GM21515 (cell line): ENCODE data around the gene ABCC6.
"Not testable (repeated sequence)": the region's sequence is repeated elsewhere in the genome, so short reads cannot be mapped to it uniquely, and the experiment has no call there.

ENCODE experiments used
- ATAC-seq: cut with Tn5 transposase; IDR thresholded peaks from one replicate; pipeline ENCODE4 v1.9.1; 2021; ENCODE audit not compliant: unreplicated experiment

The ABCC6 gene

DNA sequence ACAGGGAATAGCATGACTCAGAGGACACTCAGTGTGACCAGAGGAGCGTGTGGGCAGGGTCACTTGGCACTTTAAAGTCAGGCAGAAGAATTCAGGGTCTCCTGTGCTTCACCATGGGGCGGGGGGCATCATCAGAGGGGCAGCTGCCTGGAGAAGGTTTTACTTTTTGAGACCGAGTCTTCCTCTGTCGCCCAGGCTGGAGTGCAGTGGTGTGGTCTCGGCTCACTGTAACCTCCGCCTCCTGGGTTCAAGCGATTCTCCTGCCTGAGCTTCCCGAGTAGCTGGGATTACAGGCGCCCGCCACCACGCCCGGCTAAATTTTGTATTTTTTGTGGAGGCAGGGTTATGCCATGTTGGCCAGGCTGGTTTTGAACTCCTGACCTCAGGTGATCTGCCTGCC lies 32.3 kb downstream of the ABCC6 start:
- ATAC-seq = not testable (repeated sequence)

DNA sequence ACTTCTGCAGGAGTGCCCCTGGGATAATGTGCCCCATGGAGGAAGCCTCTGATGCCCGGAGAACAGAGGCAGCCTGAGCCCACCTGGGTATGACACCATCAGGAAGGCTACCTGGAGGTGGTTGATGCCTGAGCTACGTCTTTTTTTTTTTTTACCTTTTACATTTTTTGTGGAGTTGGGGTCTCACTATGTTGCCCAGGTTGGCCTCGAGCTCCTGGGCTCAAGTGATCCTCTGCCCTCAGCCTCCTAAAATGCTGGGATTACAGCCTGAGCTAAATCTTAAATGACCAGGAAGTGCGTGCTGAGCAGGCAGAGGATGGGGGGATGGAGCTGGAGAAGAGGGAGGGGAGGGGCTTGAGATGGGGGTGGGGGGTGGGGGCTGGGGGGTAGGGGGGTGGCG lies 32.7 kb downstream of the ABCC6 start:
- no peak for ATAC-seq

DNA sequence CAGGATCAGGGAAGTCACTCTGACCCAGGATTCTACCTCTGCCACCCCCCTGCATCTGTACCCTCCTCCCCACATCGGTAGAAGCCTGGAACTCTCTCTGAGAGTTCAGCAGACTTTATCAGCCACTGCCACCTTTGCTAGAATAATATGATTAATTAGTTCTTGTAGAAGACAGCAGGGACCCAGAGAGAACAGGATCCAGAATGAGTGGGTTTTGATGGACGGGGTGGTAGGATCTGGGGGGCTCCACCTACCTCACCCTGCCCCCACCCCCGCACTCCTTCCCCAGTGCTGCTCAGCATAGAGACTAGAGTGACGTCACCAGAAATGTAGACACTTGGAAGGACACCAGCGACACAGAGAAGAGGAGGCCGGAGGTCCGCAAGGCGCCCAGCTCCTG lies 33.5 kb downstream of the ABCC6 start:
- no peak for ATAC-seq

DNA sequence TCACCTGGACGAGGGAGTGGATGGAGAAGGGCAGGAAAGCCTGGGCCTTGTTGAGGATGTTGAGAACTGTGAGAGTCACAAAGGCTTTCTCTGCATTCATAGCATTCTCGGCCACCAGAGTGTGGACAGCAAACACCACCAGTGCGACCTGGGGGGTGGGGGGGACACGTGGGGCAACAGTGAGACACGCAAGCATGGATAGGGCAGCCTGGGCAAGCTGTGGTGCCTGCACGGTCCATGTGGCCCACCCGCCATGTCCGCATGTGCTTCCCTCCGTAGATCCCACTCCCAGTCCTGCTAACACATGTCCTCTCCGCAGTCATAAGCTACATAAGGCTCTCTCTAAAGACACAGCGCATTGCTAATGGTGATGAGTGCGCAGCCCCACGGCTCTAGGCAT lies 34.5 kb downstream of the ABCC6 start:
- ATAC-seq = no peak

DNA sequence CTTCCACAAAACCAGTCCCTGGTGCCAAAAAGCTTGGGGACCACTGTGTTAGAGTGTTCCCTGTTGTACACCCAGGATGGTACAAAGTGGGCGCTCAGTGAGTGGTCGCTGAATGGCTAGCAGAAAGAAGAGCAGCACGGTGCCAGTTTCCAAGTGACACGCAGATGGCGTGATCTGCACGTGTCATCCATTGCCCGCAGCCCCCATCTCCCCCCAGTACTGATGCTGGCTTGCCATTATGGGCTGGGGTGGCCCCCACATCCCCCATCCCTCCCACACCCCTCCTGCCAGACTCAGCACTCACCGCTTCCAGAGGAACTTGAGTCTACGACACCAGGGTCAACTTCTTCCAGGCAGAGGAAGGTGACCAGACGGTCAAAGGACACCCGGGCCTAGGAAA lies 36.5 kb downstream of the ABCC6 start:
- ATAC-seq = no peak

DNA sequence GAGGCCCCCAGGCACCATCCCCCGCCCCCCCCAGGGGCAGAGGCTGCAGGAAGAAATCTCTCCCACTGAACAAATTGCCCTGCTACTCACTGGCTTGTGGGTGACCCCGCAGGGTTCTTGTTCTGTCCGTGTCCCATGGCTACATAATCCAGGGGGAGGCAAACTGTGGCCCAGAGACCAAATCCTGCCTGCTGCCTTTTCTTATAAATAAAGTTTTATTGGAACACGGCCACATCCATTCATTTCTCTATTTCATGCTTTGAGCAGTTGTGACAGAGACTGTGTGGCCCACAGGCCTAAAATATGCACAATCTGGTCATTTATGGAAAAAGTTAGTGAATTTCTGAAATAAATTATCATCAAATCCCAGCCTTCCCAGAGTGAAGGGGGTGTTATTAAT lies 38.2 kb downstream of the ABCC6 start:
- no peak for ATAC-seq

DNA sequence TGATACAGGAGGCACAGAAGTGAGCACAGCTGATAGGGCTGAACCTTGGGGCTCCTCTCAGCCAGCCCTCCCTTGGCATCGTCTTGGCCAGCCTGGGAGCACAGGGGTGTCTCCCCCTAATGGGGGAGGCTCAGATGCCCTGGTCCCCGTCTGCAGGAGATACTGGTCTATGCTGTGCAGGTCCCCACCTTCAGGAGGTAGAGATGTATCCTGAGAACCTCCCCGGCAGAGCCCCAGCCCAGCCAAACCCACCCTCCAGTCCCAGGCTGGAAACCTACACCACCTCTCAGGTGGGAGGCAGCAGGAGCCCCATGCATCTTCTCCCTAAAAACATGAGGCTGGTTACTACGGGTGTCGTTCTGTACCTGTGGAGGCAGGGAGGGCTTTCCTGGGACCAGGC lies 38.7 kb downstream of the ABCC6 start:
- no peak for ATAC-seq

DNA sequence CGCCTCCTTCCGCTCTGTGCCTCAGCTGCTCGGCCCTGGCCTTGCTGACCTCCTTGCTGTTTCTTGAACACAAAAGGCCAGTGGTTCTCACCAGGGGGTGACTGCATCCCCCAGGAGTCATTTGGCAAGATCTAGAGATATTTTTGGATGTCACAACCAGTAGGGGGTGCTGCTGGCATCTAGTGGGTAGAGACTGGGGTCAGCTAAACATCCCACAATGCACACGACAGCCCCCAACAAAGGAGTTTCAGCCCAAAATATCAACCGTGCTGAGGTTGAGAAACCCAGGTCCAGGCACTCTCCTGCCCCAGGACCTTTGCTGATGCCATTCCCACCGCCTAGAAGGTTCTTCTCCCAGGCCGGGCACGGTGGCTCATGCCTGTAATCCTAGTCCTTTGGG lies 39.7 kb downstream of the ABCC6 start:
- no peak for ATAC-seq

DNA sequence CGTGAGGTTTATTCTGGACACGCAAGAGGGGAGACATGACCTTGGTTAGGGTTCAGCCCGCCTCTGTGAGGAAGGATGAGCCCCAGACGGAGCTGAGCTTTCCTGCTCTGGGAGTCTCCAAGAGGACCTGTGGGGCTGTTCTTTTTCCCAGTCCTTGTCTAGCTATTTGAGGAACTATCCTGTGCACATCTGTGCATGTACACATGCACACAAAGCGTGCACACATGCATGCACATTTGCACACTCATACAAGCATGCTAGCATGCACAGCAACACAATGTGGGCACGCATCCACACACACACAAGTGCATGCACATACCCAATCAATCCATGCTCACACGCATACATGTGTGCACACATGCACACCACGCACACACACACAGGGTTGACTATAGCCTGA lies 40.4 kb downstream of the ABCC6 start:
- ATAC-seq = no peak

DNA sequence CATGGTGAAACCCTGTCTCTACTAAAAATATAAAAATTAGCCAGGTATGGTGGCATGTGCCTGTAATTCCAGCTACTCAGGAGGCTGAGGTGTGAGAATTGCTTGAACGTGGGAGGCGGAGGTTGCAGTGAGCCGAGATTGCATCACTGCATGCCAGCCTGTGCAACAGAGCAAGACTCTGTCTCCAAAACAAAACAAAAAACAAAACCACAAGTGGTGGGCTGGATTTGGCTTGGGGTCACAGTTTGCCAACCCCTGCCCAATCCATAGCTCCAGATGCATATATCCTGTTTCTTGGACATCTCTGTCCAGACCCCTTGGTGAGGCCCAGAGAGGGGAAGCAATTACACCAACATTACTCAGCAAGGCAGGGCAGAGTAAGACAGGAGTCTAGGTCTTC lies 41.5 kb downstream of the ABCC6 start:
- ATAC-seq = not testable (repeated sequence)

DNA sequence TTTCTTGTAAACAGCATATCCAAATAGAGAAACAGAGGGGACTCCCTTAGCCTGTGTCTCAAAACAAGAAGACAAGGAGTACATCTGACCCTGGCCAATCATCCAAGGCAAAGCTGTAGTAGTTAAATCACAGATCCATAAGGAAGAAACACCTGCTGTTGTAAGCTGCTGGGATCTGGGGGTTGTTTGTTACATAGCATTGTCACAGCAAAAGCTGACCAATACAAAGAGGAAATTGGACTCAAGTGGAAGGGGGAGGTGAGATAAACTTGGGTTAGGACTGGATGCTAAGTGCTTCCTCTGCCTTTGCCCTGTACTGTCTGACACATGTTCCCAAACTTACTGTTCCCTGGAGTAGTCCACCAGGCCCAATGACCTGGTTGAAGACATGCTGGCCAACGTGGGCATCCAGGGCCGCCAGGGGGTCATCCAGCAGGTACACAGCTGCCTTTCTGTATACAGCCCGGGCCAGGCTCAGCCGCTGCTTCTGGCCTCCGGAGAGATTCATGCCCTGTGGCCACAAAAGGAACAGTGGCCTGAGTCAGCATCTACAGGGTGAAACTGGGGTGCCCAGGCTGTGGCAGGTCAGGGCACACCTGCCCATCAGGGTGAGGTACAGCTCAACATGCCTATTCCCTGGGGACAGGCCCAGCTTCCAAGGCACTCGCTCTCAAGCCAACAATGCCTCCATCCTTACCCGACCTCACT lies 44.7 kb downstream of the ABCC6 start:
- no peak for ATAC-seq

DNA sequence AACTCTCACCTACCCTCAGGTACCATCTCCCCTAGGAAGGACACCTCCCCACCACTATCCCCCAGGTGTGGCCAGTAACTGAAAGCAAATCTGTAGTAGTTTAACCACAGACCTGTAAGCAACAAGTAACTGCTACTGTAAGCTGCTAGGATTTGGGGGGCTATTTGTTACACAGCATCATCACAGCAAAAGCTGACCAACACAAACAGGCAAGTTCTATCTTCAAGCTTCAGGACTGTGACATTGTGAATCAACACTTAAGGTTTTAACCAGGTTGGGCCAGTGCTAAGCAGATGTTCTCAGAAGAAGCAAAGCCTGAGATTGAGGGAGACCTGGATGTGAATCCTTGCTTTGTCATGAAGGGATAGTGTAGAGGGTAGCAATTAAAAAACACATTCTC lies 47.0 kb downstream of the ABCC6 start:
- ATAC-seq = no peak

DNA sequence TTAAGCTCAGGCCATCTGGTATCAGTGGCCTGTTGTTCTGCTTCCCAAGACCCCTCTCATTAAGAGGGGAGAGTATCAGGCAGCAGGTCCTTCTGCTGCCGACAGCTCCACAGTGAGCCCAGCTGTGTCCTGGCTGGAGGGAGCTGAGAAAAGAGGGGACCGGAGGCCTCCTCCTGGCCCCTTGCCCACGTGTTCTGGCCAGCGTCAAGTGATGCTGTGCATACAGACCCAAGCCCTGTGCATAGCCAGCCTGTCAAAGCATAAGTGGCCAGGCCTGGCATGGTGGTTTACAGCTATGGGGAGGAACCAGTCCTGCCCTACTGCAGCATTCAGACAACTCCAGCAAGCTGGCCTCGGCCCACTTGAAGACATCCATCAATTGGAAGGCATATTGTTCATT lies 48.0 kb downstream of the ABCC6 start:
- ATAC-seq = no peak

DNA sequence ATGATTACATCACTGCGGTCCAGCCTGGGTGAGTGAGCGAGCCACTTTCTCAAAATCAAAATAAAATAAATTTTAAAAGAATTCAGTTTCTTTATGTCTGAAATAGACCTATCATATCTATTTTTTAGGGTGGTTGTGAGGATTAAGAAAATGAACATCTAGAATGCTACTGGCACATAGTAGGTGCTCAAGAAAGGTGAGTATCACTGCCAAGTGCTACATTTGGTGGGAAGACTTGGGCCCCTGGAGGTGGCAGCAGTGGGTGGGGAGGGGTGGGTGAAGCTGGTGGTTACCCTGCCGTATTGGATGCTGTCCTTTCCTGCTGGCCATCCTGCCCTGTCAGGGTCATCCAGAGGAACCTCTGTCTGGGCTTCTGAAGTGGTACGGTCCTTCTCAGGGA lies 50.3 kb downstream of the ABCC6 start:
- no peak for ATAC-seq

DNA sequence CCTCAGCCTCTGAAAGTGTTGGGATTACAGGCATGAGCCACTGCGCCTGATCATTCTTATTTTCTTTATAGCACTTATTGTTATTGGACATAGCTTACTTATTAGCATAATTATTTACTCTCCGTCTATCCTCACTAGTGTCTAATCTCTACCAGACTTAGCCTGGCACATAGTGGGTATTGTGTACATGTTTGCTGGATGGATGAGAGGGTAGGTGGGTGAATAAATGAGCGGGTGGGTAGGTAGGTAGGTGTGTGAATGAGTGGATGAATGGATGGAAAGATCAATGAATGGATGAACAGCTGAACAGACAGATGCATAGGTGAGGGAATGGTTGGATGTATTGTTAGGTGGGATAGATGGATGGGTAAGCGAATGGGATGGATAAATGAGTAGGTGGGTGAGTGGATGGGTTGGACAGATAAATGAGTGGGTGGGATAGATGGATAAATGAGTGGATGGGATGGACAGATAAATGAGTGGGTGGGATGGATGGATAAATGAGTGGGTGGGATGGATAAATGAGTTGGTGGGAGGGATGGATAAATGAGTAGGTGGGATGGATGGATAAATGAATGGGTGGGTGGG lies 51.9 kb downstream of the ABCC6 start:
- ATAC-seq = no peak

DNA sequence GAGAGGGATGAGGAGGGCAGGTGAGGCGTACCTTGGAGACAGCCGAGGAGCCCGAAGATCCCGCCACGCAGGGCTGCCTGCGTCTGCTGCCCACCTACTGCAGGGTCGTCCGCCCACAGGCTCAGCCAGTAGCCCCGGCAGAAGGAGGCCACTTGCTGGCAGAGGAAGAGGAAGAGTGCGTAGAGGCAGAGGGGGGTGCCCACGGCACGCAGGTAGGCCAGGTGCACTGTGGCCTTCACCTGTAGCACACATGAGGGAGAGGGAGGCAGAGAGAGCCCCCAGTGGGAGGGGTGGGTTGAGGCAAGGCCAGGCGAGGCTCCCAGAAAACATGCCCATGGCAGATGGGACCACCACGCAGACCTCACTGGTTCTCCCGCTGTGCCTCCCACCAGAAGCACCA lies 53.7 kb downstream of the ABCC6 start:
- no peak for ATAC-seq

DNA sequence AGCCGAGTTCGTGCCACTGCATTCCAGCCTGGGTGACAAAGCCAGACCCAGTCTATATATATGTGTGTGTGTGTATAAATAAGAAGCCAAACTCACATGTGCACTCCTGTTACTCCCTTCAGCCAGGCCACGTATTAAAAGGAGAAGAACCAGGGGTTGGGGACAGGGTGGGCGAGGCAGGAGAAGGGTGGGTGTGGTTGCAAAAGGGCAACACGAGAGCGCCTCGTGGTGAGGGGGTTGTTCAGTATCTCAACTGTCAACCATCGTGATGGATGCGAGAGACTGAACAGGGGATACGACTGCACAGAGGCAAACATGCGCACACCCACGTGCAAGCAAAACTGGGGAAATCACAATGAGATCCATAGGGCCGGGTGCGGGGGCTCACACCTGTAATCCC lies 54.9 kb downstream of the ABCC6 start:
- ATAC-seq = no peak

DNA sequence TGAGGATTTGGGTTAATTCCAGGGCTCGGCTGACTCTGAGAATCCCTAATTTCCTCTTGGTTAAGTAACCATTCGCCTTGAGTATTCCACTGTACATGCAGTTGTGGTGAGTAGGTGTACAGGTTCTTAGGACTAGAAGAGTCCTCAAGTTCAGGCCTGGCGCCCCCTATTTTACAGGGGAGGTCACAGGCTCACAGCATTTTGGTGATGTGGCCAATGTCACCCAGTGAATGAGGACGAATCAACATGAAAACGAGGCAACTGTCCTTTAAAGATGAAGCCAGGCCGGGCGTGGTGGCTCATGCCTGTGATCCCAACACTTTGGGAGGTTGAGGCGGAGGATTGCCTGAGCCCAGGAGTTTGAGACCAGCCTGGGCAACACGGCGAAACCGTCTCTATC lies 55.4 kb downstream of the ABCC6 start:
- no peak for ATAC-seq

DNA sequence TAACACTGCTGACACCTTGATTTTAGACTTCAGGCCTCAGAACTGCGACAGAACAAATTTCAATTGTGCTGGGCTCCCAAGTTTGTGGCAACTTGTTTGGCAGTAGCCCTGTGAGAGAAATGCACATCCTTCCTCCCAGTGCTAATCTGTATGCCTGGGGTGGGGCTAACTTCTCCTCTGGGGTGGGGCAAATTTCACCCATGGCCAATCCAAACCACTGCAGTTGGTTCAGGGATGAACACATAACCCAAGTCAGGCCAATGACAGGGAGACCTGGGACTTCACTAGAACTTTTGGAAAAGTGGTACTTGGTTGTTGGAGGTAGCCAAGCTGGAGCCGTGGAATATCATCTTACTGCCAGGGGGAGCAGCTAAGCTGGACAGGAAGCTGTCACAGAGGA lies 56.3 kb downstream of the ABCC6 start:
- no peak for ATAC-seq

DNA sequence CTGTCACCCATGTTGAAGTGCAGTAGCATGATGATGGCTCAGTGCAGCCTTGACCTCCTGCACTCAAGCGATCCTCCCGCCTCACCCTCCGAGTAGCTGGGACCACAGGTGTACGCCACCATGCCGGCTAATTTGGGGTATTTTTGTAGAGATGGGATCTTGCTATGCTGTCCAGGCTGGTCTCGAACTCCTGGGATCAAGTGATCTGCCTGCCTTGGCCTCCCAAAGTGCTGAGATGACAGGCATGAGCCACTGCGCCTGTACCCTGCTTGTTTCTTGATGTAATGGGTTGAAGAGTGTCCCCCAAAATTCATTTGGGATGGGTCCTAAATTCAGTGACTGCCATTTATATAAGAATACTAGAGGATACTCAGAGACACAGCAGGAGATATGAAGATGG lies 57.2 kb downstream of the ABCC6 start:
- no peak for ATAC-seq

DNA sequence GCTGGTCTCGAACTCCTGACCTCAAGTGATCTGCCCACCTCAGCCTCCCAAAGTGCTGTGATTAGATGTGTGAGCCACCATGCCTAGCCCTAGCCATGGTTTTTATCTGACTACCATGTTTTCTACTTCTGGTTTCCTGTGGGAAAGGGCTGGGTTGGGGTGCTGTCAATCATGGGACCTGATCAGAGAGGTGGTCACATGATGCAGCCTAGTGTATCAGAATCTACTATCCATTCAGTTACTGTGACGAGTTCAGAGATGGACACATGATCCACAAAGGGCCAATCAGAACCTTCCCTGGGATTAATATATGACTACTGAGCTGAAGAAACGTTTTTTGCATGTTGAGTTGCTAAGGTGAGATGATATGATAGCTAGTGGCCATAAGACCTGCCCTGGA lies 59.1 kb downstream of the ABCC6 start:
- no peak for ATAC-seq

DNA sequence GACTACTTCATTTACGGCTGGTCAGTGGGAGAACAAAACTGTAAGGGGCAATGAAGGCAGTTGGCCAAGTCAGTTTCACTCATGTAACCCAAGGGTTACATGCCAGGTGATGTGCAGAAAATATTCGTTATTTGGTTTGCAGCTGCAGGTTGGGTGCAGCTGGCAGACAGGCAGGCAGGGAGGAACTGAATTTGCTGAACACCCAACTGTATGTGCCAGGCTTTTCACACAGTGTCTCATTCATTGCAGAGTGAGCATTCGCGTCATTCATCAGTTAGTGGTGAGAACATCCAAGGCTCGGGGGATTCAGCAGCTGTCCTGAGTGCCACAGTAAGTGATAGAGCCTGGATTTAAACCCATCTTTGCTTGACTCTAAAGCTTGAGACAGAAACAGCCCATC lies 59.7 kb downstream of the ABCC6 start:
- no peak for ATAC-seq

DNA sequence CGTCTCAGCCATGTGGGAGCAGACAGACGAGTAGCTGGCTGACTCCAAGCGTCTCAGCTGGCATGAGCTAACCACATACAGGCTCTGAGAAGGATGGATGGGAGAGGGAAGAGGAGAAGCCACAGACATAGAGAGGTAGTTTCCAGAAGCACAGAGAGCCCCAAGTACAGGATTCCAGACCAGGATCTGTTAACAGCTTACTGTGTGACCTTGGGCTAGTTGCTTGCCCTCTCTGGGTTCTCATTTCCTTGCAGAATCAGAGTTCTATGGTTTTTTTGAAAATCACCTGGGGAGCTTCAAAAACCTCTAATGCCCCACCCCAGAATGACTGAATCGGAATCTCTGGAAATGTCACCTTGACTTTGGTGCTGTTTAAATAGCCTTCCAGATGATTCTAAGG lies 60.2 kb downstream of the ABCC6 start:
- ATAC-seq = no peak
